GM19467 (cell line): ENCODE measurements around the gene STK32A.
A peak's percentile ranks its signal among the peaks of the same experiment; 100 is the strongest.

Experiments used
- ATAC-seq: cut with Tn5 transposase; IDR thresholded peaks from one replicate; pipeline ENCODE4 v1.9.1; 2021; ENCODE audit warnings: mild to moderate bottlenecking, moderate library complexity; ENCODE audit not compliant: unreplicated experiment

Gene STK32A

GRCh38 chr5:147248561-147248960, 13.7 kb downstream of the STK32A start:
- ATAC-seq = no peak

DNA sequence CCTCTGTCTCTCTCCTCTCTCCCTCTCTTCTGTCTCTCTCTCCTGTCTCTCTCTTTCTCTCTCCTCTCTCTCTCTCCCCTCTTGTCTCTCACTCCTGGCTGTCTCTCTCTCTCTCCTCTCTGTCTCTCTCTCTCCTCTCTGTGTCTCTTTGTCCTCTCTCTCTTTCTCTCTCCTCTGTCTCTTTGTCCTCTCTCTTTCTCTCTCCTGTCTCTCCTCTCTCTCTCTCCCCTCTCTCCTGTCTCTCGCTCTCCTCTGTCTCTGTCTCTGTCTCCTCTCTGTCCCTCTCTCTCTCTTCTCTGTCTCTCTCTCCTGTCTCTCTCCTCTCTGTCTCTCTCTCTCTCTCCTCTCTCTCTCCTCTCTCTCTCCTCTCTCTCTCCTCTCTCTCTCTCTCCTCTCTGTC, 25.0 kb downstream of the STK32A start:
- no peak for ATAC-seq

DNA sequence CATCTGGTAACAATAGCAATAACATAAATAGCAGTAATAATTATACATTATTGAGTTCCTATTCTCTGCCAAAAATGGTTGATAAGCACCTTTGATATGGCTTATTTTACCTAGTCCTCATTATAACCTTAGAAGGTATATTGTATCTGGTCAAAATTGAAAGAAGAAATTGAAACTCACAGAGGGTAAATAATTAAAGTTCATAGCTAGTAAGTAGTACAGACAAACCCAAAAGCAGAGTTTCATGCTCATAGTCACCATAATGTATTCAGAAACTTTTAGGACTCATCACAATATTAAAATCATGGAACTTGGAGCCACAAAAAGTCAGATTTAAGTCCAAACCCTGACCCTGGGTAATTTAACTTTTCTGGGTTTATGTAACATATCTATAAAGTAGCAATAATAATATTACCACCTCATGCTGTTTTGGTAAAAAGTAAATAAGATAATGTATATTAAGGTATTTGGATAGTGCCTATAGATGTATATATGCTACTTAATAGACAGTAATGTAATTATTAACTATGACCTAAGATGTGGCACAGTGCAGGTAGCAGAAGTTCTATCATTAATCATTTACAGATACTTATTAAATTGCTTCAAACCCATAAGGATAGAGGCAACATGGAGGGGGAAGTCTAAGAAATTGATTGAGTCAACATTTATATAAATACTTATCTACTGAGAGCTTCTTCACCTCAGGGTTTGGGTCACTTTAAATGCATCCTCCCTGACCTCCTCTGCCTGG, 32.4 kb downstream of the STK32A start:
- ATAC-seq = no peak

DNA sequence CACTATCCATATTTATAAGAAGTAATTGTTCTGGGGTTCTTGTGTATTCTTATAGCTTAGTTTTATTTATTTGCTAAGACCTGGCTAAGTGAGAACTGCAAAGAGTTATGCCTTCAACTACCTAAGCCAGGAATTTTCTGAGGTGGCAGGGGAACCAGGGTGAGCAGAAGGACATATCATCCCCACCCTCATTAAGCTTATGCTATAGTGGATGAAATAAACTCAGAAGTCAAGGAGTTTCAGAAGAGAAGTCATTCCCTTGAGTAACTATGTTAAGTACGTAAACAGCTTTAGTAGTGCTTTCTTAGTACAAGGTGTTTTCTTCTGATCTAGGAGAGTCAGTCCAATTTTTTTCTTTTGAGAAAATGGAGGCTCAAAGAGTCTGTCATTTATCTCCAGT, 41.7 kb downstream of the STK32A start:
- no peak for ATAC-seq

GRCh38 chr5:147286296-147286695, 51.5 kb downstream of the STK32A start:
- no peak for ATAC-seq

- ATAC-seq = no peak
These were observed 52.3 kb downstream of the STK32A start for GRCh38 chr5:147287110-147287509.

- ATAC-seq = no peak
These were observed 55.4 kb downstream of the STK32A start for GRCh38 chr5:147290261-147290660.

DNA sequence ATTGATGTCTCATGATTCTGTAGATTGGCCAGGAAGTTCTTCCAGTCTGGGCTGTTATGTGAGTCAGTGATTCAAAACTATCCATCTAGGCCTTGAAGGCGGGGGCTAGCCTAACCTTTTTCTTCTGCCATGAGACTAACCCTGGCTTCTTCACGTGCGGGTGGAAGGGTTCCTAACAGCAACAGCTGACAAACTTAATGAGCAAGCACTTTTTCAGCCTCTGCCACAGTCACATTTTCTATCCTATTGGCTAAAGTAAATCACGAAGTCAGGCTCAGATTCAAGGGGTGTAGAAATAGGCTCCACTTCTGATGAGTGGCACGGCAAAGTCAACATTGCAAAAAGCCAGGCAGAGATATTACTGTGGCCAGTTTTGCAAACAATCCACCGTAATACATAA, 68.4 kb downstream of the STK32A start:
- no peak for ATAC-seq

- ATAC-seq = no peak
These were observed 69.2 kb downstream of the STK32A start for GRCh38 chr5:147303976-147304375.

GRCh38 chr5:147305147-147305546, 70.3 kb downstream of the STK32A start:
- ATAC-seq = no peak

GRCh38 chr5:147306351-147306750, 71.5 kb downstream of the STK32A start:
- no peak for ATAC-seq

GRCh38 chr5:147307170-147307569, 72.3 kb downstream of the STK32A start:
- ATAC-seq = no peak

GRCh38 chr5:147309621-147310020, 74.8 kb downstream of the STK32A start:
- no peak for ATAC-seq

DNA sequence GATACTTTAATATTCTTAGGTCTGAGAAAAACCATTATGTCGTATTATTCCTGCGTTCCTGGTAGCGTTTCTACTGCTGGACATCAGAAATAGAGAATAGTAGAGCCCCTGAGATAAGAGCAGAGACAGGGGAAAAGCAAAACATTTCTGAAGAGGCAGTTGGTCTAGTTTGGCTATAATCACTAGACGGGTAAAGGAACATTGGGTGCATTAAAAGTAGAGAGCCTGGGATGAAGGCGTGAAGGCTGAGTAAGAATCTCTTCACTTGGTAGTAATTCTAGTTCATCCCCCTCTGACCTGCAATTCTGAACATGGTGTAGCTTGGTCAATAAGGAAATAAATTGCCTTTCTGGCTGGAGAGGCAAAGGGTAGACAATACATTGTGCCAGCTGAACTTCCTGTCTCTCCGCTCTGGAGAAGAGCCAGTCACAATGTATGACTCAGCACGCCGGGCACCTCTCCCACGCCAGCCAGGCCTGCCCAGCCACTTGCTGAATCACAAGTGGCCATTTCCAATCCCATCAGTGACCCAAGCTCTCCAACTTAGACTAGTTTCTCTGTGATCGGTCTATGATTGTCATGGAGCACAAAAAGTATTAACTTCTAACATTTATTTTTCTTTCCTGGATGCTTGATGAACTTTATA, 75.4 kb downstream of the STK32A start:
- no peak for ATAC-seq

- ATAC-seq = no peak
These were observed 83.3 kb downstream of the STK32A start for GRCh38 chr5:147317978-147318684.

DNA sequence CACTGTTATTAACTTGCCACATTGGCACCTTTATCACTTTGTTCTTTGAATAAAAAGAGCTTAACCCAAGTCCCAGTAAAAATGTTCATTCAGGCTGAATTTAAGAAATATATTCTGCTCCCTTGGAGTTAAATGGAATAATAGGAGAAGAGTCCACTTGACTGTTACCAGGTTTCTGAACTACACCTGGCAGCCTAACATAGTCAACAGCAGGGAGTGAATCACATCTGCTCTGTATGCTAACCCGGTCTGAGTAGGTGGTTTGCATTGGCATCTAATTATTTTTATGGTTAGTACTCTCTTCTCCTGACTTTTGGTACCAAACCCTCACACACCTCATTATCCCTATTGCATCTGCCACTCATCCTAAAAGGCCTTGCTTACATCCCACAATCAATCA, 86.7 kb downstream of the STK32A start:
- no peak for ATAC-seq

GRCh38 chr5:147327421-147327820, 92.6 kb downstream of the STK32A start:
- ATAC-seq = no peak

DNA sequence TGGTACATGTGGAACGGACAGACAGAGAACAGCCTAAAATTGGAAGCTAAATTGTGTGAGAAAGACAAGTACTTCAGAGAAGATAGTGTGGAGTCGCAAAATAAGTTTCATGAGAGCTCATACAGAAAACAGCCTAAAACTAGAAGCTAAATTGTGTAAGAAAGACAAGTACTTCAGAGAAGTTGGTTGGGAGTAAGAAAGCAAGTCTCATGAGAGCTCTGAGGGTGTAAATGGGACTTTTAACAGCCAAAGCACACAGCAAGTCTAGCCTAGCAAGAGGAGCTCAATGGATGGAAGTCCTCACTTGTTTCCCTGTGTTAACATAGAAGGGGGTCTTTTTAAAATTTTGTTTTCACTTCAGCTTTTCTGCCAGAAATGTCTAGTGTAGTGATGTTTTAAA, 93.1 kb downstream of the STK32A start:
- no peak for ATAC-seq

- ATAC-seq = peak; percentile 59
These were observed 97.8 kb downstream of the STK32A start for GRCh38 chr5:147332658-147333057.

- no peak for ATAC-seq
These were observed 102.0 kb downstream of the STK32A start for GRCh38 chr5:147336876-147337275.

GRCh38 chr5:147339313-147339712, 104.5 kb downstream of the STK32A start:
- no peak for ATAC-seq

DNA sequence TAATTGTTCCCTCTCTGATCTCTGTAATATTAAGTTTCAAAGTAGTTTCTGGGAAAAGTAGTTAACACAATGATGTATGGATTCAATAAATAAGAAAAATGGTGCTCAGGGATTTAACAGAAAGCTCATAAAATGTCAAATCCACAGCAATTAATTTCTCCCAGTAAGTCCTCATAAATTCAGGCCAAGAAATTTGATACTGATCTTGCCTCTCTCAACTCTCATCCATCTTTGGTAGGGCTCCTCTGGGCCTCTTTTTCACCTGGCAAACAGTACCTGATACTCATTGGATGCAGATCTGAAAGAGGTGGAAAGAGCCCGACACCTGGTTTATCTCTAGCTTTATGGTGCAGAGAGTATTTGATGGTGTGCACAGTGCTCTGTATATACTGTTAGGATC, 106.1 kb downstream of the STK32A start:
- no peak for ATAC-seq
